HG03575 (cell line): ENCODE results near the gene HDGFL3.
"Not testable (repeated sequence)": the region's sequence is repeated elsewhere in the genome, so short reads cannot be mapped to it uniquely, and the experiment has no call there.

ENCODE experiments used
- ATAC-seq: cut with Tn5 transposase; IDR thresholded peaks from one replicate; pipeline ENCODE4 v1.9.1; 2021; ENCODE audit not compliant: unreplicated experiment, insufficient number of reproducible peaks, low FRiP score; ENCODE audit errors: extremely low read depth

HDGFL3 gene

DNA sequence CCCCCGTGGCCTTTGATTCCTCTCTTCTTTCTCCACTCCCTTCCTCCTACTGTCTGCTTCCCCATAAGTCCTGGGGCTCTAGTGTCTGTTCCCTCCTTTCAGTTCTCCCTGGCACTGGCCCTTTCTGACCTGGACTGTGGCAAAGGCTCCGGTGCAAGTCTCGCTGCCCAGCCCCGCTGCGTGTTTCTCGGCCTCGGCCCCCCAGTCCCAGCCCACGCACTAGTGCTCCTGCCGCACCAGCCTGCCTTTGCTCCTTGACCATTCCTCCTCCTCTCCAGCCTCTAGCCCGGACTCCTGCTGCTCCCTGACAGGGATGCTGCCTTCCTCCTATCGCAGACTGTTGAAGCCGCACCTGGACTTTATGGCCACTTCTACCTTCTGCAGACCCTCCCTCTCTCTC lies 98.1 kb downstream of the HDGFL3 start:
- ATAC-seq = no peak

DNA sequence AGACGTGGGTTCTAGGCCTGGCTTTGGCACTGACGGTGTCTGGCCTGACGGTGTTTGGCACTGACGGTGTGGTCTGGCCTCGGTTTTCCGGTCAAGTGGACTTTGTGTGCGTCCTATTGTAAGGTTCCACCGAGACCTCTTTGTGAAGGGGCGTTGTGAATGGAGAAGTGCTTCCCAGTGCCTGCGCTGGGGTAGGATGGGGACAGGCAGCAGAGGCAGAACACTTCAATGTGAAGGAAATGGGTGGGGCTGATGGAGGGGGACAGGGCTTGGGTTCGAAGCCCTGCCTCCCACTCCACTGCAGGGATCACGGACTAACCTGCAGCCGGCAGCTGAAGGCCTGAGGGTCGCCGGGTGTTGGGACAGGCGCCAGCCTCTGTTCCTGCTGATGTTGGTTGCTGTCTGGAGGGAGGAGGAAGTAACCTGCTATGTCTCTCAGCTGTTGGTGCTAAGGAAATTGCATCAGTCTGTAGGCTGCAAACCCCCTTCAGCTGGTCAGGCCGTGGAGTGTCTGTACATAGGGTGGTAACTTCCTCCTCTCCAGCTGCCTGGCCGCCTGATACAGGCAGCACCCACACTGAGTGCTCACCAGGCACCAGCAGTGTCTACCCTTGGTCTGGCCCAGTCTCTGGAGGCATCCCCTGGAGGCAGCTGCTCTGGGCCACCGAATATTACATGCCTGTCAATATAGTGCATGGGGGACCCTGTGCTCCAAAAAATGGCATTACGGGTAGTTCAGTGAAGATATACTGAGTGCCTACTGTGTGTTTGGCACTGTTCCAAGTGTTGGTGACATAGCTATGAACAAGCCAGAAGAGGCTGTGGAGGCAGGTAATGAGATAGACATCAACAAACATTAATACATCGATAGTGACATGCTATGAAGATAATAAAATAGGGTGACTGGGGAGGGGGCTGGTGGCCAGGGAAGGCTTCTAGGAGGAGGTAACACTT lies 99.1 kb downstream of the HDGFL3 start:
- ATAC-seq = peak; percentile 55

DNA sequence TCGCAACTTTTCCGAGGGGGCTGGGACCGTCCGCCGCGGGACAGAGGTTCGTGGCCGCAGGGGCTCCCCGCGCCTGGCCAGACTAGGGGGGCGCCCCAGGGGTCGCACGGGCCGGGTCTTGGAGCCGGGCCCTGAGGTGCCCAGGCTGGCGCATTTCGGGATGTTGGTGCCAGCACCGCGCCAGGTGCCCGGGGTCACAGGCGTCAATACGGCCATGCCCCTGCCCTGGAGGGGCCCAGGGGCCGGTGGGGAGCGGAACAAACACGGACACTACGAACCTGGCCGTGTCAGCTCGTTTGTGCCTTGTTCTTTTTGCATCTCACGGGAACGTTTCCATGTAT lies 99.8 kb downstream of the HDGFL3 start:
- ATAC-seq = no peak

DNA sequence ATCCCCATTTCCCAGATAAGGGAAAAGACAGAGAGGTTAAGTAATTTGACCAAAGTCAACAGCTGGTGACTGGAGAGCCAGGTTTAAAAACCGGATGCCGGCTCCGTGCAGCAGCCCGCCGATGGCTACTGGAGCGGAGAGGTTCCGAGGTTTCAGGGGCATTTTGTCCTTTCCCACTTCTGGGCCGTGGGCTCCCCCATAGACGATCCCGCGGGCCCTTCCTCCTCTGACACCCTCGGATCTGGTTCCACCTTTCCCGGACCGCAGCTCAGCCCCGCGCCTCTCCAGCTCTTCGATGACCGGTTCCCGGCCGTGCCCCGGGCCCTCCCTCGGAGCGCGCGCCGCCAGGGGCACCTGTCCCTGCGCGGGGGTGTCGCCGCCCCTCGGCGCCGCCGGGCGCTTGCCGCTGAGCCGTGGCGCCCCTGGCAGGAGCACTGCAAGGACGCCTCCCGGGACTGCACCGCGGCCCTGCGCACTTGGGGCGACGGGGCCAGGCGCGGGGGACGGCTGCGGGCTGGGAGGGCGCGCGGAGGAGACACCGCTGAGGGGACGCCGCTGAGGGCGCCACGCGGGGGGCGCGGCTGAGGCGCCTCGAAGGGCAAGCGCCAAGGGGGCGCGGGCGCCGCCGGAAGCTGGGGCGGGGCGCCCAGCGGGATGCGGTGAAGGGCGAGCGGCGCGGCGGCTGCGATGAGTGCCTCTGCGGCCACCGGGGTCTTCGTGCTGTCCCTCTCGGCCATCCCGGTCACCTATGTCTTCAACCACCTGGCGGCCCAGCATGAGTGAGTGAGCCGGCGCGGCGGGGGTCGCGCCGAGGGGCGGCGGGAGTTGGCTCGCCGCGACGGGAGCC lies 100.4 kb downstream of the HDGFL3 start, which contains the start of gene TM6SF1:
TSS of gene TM6SF1 (plus strand) at position 652 of the 847 bp plus-strand sequence. CDS start at position 688, 36 bp downstream.
- no peak for ATAC-seq

DNA sequence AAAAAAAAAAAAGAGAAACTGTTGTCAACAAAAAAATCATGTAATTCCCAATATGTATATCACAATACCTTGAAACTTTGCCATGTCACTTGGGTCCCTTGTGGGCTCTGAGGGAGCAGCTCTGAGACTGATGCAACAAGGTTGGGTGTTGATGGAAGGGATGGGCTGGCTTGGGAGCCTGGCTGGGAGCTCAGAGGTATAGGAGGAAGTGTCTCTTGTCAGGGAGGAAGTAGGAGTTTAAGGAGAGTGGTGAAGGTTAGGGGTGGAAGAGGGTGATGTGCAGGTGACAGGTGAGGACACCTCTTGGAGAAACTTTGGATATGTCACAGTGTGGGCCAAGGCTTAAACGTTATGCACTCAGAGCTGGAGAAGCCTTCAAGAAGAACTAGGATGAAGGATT lies 102.2 kb downstream of the HDGFL3 start:
- ATAC-seq = no peak

DNA sequence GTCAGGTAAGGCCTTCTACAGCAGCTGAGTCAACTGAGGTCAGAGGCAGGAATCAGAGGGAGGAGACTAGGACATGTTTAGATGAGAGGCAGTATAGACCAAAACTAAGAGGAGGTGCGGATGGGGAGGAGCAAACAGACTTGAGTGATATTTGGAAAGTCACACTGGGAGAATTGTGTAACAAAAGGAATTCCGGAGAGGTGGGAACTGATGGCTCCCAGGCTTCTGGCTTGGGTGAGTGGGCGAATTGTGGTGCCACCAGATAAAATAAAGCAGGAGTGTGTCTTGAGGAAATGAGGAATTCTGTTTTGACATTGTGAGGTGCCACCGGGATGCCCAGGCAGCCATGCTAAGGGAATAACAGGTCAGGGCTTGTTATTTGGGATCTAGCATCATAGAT lies 103.5 kb downstream of the HDGFL3 start:
- no peak for ATAC-seq

DNA sequence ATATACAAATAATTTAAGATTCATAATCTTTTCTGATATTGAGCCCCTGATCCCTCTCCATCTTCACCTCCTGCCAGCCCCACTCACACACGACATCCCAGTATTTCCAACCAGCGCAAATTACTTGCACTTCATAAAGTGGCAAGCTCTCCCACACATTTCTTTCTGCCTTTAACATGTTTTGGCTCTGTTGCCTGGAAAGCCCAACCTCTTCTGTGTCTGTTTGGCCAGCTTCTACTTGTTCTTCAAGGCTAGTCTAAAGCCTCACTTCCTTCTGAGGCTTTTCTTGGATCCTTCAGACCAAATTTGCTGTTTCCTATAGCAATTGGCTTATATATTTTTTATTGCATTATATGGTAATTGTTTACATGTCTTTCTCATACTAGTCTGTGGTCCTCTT lies 105.3 kb downstream of the HDGFL3 start:
- ATAC-seq = no peak

DNA sequence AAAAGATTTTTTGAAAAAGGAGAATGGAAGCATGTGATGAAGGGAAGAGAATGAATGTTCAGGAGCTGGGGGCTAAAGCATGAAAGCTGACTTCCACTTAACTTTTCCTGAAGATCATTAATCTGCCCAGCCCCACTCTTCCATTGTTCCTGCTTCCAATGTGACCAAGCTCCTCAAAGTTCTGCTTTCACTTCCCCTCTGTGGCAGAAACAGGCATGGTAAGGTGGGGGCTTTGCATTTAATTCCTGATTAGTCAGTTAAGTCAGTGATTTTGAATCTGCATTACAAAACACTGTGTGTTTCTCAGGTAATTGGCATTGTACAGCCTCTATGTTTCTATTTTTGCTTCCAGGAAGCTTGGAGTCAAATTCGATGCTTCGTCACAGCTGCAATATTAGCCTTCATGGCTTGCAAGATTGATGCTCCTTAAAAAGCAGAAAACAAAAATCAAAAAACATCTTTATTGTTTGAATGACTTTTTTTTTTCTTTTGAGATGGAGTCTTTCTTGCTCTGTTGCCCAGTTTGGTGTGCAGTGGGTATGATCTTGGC lies 107.5 kb downstream of the HDGFL3 start:
- no peak for ATAC-seq

DNA sequence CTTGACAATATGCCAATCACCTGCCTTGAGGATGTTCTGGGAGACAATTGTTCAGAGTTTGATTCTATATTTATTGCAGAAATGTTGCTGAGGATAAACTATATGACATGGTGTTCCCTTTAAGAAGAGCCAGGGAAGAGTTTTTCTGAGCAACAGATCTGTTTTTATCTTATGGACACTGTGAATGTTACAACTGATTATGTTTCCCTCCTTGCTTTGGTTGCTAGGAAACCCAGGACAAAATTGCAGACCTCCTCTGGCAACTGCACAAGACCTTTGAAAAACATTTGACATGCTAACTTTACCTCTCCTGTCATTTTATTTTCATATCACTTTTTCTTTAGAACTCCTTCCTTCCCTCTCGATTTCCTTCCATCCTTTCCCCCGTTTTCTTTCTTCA lies 108.3 kb downstream of the HDGFL3 start:
- ATAC-seq = no peak

DNA sequence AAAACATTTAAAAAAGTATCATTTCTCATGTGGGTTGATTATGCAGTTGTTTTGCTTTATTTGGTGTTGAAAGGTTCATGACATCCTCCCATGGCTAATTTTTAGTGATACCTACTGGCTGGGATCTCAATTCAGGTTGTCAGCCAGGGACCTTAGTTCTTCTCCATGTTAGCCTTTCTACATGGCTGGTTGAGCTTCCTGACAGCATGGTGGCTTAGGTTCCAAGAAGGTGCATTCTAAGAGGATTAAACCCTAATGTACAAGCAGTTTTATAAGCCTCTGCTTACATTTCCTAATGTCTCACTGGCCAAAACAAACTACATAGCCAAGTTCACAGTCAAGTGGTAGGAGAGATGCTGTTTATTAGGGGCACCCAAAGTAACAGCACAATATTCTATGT lies 109.5 kb downstream of the HDGFL3 start:
- ATAC-seq = no peak

DNA sequence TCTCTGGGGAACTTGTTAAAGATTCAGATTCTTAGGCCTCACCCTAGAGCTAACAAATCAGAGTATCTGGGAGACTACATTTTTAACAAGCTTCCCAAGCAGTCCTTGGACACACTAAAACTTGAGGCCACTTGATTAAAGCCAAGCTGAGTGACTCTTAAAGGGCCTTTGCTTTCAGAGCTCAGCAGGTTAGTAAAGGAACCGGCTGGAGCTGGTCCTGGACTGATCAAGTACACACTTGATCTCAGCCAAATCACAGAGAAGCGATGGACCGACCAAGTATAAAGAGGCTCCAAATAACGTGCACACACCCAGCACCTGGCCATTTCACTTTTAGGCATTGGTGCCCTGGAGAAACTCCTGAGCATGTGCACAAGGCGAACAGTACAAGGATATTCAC lies 113.0 kb downstream of the HDGFL3 start:
- ATAC-seq = no peak

DNA sequence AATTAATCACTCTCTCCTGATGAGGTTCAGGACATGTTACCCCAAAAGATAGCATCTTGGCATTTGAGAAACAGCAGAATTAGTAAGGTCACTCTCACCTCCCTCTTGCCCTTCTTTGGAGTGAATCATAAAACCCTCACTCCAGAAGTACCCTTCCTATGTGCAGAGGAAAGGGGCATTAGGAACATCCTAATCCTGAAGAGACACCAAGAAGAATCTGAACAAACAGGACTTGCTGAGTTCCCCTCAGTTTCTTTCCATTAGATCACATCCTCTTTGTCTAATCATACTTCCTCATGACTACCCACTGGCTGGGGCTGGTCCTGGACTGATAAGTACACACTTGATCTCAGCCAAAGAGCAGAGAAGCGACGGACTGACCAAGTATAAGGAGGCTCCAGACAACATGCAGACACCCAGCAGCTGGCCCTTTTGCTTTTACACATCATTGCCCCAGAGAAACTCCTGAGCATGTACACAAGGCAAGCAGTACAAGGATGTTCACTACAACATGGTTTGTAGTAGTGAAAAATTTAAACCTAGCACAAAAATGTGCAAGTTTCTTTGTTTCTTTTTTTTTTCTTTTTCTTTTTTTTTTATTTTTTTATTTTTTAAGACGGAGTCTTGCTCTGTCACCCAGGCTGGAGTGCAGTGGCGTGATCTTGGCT lies 115.2 kb downstream of the HDGFL3 start:
- ATAC-seq = no peak

DNA sequence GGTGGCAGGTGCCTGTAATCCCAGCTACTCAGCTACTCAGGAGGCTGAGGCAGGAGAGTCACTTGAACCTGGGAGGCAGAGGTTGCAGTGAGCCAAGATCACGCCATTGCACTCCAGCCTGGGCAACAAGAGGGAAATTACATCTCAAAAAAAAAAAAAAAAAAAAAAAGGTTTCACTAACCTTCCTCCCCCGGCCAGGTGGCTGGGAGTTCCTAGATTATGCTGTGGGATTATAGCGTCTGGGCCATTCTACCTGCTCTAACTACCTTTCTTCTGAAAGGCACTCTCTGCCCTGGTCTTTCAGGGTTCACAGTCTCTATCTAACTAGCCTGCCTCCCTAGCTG lies 115.7 kb downstream of the HDGFL3 start:
- ATAC-seq = not testable (repeated sequence)

DNA sequence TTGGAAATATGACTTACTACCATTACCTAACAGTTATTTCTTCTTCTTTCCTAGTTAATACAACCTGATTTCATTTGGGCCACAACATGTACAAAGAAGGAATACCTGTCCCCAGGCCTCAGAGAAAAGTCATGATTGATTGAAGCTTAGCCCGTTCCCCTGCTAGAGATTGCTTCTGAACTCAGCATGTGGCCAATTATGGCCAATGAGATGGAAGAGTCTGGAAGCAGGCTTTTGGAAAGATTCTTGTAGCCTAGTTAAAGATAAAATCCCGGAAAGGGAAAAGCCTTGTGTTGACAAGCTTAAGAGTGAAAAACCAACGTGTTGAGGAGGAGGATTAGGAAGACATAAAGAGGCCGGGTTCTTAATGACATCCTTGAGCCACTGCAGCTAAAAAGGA lies 117.2 kb downstream of the HDGFL3 start:
- no peak for ATAC-seq

DNA sequence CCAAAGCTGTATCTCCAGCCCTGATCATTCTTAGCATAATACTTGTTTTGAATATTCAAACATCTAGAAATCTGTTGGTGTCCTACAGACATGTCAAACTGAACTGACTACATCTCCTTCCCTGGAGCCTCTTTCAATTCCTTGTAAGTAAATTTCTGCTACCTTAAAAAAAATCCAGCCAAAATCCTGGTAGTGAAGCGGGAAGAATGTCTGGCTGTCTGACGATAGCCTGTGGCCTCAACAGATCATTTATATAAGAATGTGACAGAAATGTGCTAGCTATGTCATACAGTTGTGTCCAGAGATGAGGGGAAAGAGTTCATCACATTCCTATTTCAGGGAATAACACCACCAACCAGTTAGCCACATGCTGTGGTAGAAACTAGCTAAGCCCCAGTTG lies 118.7 kb downstream of the HDGFL3 start:
- ATAC-seq = no peak

DNA sequence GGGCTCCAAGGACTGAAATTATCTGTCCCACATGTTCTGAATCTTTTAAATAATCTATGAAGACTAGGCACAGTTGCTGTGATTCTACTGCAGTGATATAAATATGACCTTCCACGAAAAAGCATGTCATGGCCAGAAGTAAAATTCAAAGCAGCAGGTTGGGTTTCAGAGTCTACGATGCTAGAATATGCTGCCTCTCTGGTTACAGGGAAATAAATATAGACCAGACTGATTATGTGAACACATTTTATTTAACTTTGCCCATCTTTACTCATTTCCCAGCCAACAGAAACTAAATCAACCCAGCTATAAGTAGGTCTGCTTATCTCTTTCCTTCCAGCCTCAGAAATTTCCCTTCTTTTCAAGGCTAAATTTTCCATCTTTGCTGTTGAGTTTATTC lies 120.0 kb downstream of the HDGFL3 start:
- ATAC-seq = no peak

DNA sequence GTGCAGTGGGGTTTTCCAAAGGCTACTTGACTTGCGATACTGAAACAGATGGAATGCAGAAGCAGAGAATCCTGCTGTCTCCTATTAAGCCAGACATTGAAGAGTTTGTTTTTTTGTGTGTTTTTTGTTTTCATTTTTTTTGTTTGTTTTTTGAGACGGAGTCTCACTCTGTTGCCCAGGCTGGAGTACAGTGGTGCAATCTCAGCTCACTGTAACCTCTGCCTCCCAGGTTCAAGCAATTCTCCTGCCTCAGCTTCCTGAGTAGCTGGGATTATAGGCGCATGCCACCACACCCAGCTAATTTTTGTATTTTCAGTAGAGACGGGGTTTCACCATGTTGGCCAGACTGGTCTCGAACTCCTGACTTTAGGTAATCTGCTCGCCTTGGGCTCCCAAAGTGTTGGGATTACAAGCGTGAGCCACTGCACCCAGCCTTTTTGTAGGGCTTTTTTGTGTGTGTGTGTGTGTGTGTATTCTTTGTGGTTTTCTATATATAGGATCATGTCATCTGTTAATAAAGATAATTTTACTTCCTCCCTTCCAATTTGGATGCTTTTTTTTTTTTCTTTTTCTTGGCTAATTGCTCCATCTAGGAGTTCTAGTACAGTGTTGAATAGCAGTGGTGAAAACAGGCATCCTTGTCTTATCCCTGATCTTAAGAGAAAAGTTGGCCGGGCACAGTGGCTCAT lies 121.6 kb downstream of the HDGFL3 start:
- not testable (repeated sequence) for ATAC-seq

DNA sequence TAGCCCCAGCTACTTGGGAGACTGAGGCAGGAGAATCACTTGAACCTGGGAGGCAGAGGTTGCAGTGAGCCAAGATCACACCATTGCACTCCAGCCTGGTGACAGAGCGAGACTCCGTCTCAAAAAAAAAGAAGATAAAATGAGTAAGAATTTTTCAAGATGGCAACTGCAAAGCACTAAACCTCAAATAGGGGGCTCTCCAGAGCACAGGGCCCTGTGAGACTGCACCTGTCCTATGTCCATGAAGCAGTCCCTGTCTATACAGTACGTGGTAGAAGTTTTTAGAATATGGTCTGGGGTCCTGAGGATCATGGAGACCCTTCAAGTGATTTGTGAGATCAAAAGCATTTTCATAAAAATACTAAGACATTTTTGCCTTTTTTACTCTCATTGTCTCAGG lies 122.2 kb downstream of the HDGFL3 start:
- ATAC-seq = not testable (repeated sequence)
